Measurements from ENCODE around the gene AASS. TPM values are rescaled to one million over a fixed set of nuclear protein-coding genes. Genes with fewer than 3 reads are reported as not detected.

AASS gene
- total RNA-seq, 1 experiment from 2014 or later, result 0.31 TPM

DNA sequence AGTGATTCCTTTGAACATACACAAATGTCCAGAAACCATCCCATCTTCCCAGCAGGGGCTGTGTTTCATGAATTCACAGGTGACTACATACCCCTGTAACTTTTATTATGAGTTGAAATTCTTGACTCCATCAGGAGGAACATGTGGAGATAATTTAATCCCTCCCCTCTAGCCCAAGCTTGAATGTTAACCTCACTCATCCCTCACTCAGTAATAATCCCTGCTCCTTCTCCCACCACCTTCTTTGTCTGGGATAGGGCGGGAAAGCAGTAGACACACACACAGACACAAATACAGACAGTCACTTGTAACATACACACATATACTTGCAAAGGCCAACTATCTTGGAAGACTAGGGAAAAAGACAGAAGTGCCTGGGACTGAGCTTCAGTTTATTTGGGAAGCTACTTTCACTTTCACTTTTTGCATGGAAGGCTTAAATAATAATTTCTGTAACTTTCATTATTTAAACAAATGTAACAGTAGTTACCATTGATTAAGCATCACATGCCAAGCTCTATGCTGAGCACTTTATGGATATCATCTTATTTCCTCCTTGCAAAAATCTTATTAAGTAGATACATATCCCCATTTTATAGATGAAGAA is 7.3 kb downstream of the AASS start:
- in situ Hi-C loops (cut with HindIII; ENCODE audit: low pct_unique_long_range_greater_than_20kb, low sequenced_read_pairs) (no loop called here), intact Hi-C loops (cut with micrococcal nuclease; ENCODE audit: unreplicated experiment) (no loop called here)
- no TSS peak for BruUV-seq (replicated peaks)
- ChIA-PET POLR2A (no interaction called here), CTCF (no interaction called here)
- Histone ChIP-seq H3K9me3 (ENCODE audit: control insufficient read depth, insufficient read depth, low read depth, low read length) (no peaks in the 10 kb centered on the region), H3K36me3 (ENCODE audit: control insufficient read depth, insufficient read depth, low read length) (no peaks in the 10 kb centered on the region), H3K4me3 (ENCODE audit: low read depth in 2 of 2, low read length in 2 of 2) (peak overlapping the region; percentile 24 to 45), H3K27me3 (ENCODE audit: control insufficient read depth, insufficient read depth, low read length) (peaks cover 5% of the 10 kb centered on the region), H3K4me1 (ENCODE audit: control insufficient read depth, insufficient read depth, low read length) (no peaks in the 10 kb centered on the region), H3K27ac (ENCODE audit: low read length) (no peak overlapping the region)
- DNase-seq (ENCODE audit: low read depth, low spot score) (no peak), ATAC-seq (no peak)
- no peak for TF ChIP-seq POLR2AphosphoS5 (IDR thresholded peaks at IDR 0.05; ENCODE audit: low read depth, low read length)
- TF ChIP-seq, protein P1, sequence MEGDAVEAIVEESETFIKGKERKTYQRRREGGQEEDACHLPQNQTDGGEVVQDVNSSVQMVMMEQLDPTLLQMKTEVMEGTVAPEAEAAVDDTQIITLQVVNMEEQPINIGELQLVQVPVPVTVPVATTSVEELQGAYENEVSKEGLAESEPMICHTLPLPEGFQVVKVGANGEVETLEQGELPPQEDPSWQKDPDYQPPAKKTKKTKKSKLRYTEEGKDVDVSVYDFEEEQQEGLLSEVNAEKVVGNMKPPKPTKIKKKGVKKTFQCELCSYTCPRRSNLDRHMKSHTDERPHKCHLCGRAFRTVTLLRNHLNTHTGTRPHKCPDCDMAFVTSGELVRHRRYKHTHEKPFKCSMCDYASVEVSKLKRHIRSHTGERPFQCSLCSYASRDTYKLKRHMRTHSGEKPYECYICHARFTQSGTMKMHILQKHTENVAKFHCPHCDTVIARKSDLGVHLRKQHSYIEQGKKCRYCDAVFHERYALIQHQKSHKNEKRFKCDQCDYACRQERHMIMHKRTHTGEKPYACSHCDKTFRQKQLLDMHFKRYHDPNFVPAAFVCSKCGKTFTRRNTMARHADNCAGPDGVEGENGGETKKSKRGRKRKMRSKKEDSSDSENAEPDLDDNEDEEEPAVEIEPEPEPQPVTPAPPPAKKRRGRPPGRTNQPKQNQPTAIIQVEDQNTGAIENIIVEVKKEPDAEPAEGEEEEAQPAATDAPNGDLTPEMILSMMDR (IDR thresholded peaks at IDR 0.05), result no peak
- no peak for TF ChIP-seq SIN3A (IDR thresholded peaks at IDR 0.05; ENCODE audit: borderline replicate concordance, insufficient read depth, low read depth, low read length)
- TF ChIP-seq, protein P2, sequence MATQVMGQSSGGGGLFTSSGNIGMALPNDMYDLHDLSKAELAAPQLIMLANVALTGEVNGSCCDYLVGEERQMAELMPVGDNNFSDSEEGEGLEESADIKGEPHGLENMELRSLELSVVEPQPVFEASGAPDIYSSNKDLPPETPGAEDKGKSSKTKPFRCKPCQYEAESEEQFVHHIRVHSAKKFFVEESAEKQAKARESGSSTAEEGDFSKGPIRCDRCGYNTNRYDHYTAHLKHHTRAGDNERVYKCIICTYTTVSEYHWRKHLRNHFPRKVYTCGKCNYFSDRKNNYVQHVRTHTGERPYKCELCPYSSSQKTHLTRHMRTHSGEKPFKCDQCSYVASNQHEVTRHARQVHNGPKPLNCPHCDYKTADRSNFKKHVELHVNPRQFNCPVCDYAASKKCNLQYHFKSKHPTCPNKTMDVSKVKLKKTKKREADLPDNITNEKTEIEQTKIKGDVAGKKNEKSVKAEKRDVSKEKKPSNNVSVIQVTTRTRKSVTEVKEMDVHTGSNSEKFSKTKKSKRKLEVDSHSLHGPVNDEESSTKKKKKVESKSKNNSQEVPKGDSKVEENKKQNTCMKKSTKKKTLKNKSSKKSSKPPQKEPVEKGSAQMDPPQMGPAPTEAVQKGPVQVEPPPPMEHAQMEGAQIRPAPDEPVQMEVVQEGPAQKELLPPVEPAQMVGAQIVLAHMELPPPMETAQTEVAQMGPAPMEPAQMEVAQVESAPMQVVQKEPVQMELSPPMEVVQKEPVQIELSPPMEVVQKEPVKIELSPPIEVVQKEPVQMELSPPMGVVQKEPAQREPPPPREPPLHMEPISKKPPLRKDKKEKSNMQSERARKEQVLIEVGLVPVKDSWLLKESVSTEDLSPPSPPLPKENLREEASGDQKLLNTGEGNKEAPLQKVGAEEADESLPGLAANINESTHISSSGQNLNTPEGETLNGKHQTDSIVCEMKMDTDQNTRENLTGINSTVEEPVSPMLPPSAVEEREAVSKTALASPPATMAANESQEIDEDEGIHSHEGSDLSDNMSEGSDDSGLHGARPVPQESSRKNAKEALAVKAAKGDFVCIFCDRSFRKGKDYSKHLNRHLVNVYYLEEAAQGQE (IDR thresholded peaks at IDR 0.05; ENCODE audit: insufficient read depth in 1 of 2, low read depth in 2 of 2, low read length in 1 of 2), result no peak
- TF ChIP-seq TCF7L2 (IDR thresholded peaks at IDR 0.05; ENCODE audit: low read depth, low read length), result no peak

DNA sequence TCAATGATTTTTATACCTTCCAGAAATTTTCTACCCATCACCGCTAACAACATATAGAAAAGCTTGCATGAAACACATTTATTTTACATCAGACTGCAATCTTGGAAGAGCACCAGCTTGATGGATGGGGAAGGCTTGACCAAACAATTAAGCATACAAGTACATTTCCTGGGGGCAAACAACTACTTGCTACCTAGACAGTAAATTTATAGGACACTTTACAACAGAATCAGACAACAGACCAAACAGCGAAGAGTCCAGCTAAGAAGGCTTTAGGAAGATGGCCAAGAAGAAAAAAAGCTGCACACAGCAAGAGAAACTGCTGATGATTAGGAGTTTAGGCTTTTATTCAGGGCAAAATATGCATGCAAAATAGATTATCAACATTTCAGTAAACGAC is 8.0 kb downstream of the AASS start:
- ATAC-seq, result no peak
- TF ChIP-seq, protein P2 (IDR thresholded peaks at IDR 0.05; ENCODE audit: insufficient read depth in 1 of 2, low read depth in 2 of 2, low read length in 1 of 2), result no peak
- TF ChIP-seq SIN3A (IDR thresholded peaks at IDR 0.05; ENCODE audit: borderline replicate concordance, insufficient read depth, low read depth, low read length) (no peak), TCF7L2 (IDR thresholded peaks at IDR 0.05; ENCODE audit: low read depth, low read length) (no peak), POLR2AphosphoS5 (IDR thresholded peaks at IDR 0.05; ENCODE audit: low read depth, low read length) (no peak)
- TF ChIP-seq, protein P1 (IDR thresholded peaks at IDR 0.05), result no peak
- Histone ChIP-seq H3K4me3 (ENCODE audit: low read depth in 2 of 2, low read length in 2 of 2) (no peak overlapping the region), H3K36me3 (ENCODE audit: control insufficient read depth, insufficient read depth, low read length) (no peaks in the 10 kb centered on the region), H3K27me3 (ENCODE audit: control insufficient read depth, insufficient read depth, low read length) (peaks cover 5% of the 10 kb centered on the region), H3K27ac (ENCODE audit: low read length) (no peak overlapping the region), H3K4me1 (ENCODE audit: control insufficient read depth, insufficient read depth, low read length) (no peaks in the 10 kb centered on the region), H3K9me3 (ENCODE audit: control insufficient read depth, insufficient read depth, low read depth, low read length) (no peaks in the 10 kb centered on the region)
- in situ Hi-C loops (cut with HindIII; ENCODE audit: low pct_unique_long_range_greater_than_20kb, low sequenced_read_pairs) (no loop called here), intact Hi-C loops (cut with micrococcal nuclease; ENCODE audit: unreplicated experiment) (no loop called here)
- ChIA-PET CTCF (no interaction called here), POLR2A (no interaction called here)
- BruUV-seq (replicated peaks), result no TSS peak
- no peak for DNase-seq (ENCODE audit: low read depth, low spot score)
